Prostate gland (tissue), 2 donors: ENCODE measurements around the gene INPP5A. TPM values are rescaled to one million over a fixed set of nuclear protein-coding genes. Genes with fewer than 3 reads are reported as not detected.

Experiments used
- DNase-seq: peaks from one replicate; pipeline ENCODE4 v3.0.0-alpha.2; 2019; ENCODE audit warnings: low spot score
- H3K27ac ChIP-seq, 2 donors: fragments of 200-600 bp; sonication (generic); 2 replicates each; pipeline ENCODE4 v1.5.1; 2017 to 2019
- H3K27me3 ChIP-seq: fragments of 200-600 bp; sonication (generic); replicated peaks from 2 replicates; pipeline ENCODE4 v1.5.1; 2019; ENCODE audit not compliant: insufficient read depth
- H3K36me3 ChIP-seq, 2 donors: fragments of 200-600 bp; sonication (generic); 1 replicate in 1 of 2; 2 replicates in 1 of 2; pipeline versions ENCODE4 v1.5.1 to v1.8.1; 2017 to 2019
- H3K4me1 ChIP-seq: fragments of 200-600 bp; sonication (generic); replicated peaks from 2 replicates; pipeline ENCODE4 v1.5.1; 2019
- H3K4me3 ChIP-seq, 2 donors: fragments of 200-600 bp; sonication (generic); 2 replicates each; pipeline ENCODE4 v1.5.1; 2017 to 2019
- H3K9me3 ChIP-seq: fragments of 200-600 bp; sonication (generic); 2 replicates; pipeline ENCODE4 v1.5.1; 2017
- POLR2A ChIP-seq: fragments of 450-650 bp; IDR thresholded peaks from one replicate; pipeline ENCODE4 v1.6.1; 2016; ENCODE audit warnings: antibody characterized with exemption, mild to moderate bottlenecking
- POLR2AphosphoS5 ChIP-seq: sonication (generic); formaldehyde crosslinking; IDR thresholded peaks from one replicate; pipeline ENCODE4 v1.6.1; 2017; ENCODE audit warnings: antibody characterized with exemption
- WGBS: methylation state at CpG from one replicate; pipeline ENCODE4 v1.1.5; 2018; 5-methylcytosine and 5-hydroxymethylcytosine counted together
- intact Hi-C: fragments of 100-400 bp; cut with DNase I; formaldehyde crosslinking; loops from one replicate; pipeline ENCODE4 v1.14.2; 2022
- total RNA-seq, 2 donors: library from RNA; depleted of rRNA; stranded (reverse); fragments of >200 nt; gene quantifications; one replicate each; pipeline ENCODE4 v1.1.0, GENCODE V29; 2016
- TF ChIP-seq, protein P1 (sequence below), 4 experiments: fragments of 200-600 bp in 2 of 4; fragments of 450-650 bp in 2 of 4; sonication (generic) in 2 of 4; IDR thresholded peaks; 1 replicate in 3 of 4; 2 replicates in 1 of 4; pipeline ENCODE4 v1.5.1; 2016 to 2019; ENCODE audit warnings: antibody characterized with exemption in 4 of 4, mild to moderate bottlenecking in 2 of 4, moderate library complexity in 2 of 4

INPP5A gene
- total RNA-seq, 2 donors from 2014 or later: 49.5 to 83.3 TPM

DNA sequence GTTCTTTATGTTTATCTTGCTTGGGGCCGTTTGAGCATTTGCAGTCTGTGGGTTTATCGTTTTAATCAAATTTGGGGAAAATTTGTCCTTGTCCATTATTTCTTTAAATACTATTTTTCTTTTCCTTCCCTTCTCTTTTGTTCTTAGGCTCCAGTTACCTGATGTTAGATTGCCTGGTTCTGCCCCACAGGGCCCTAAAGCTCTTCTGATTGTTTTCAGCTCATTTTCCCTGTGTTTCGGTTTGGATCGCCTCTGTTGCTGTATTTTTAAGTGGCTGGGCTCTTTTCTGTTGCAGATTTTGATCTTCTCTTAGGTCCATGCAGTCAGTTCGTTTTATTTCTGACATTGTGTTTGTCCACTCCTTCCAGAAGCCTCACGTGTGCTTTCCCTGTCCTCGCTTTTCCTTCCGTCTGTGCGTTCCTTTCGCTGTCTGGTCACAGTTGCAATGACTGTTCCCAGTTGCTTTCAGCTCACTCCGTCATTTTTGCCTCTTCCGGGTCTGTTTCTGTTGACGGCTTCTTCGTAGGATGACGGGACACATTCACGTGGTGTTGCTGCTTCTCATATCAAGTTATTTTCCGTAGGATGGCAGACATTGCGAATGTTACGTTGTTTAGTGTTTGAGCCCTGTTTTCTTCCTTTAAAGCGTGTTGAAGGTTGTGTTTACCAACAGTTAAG, 111.4 kb downstream of the INPP5A start:
- no peak overlapping the region for H3K27ac ChIP-seq
- intact Hi-C loops: loop anchor here (10.0 kb wide), 1 partner anchor 254 kb away; the partner anchor contains the start of gene PWWP2B
- WGBS: 68% methylated on average over 20 of the region's 20 CpGs

DNA sequence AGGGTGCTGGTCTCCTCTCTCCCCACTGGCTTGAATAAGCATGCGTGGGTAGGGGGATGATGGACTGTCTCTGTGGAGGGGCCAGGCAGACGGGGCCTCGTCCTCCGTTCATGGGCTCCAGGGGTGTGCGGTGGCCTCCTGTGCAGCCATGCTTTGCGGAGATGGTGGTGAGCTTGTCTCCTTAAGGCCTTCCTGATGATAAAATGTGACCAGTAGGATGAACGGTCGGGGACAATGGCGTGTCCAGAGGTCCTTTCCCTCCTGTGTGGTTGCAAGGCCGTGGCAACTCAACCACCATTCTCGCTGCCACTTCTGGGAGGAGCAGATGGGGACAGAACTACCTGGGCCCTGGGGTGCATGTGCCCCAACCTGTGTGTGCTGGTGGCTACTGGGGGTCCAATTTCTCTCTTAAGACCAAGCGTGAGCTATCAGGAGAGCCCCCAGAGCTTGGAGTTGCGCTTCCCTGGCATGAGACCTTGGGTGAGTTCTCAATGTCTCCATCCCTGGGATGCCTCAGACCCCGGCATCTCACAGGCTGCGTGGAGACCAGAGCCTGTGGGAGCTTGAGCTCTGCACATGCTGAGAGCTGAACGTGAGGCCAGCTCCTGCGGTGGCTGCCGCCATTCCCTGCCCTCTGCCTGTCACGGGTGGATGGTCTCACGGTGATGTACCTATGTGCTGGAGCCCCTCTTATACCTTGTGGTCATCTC, 112.2 kb downstream of the INPP5A start:
- Histone ChIP-seq H3K4me1 (no peaks in the 10 kb centered on the region), H3K9me3 (no peaks in the 10 kb centered on the region), H3K36me3 (no peaks in the 10 kb centered on the region), H3K27me3 (no peaks in the 10 kb centered on the region), H3K27ac (no peak overlapping the region), H3K4me3 (no peak overlapping the region)
- intact Hi-C loops: loop anchor here (10.0 kb wide), 2 partner anchors 135 to 255 kb away; partner anchors contain the start of genes NKX6-2 and PWWP2B
- WGBS: 92% methylated on average over 20 of the region's 20 CpGs
- TF ChIP-seq, protein P1, sequence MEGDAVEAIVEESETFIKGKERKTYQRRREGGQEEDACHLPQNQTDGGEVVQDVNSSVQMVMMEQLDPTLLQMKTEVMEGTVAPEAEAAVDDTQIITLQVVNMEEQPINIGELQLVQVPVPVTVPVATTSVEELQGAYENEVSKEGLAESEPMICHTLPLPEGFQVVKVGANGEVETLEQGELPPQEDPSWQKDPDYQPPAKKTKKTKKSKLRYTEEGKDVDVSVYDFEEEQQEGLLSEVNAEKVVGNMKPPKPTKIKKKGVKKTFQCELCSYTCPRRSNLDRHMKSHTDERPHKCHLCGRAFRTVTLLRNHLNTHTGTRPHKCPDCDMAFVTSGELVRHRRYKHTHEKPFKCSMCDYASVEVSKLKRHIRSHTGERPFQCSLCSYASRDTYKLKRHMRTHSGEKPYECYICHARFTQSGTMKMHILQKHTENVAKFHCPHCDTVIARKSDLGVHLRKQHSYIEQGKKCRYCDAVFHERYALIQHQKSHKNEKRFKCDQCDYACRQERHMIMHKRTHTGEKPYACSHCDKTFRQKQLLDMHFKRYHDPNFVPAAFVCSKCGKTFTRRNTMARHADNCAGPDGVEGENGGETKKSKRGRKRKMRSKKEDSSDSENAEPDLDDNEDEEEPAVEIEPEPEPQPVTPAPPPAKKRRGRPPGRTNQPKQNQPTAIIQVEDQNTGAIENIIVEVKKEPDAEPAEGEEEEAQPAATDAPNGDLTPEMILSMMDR (IDR thresholded peaks at IDR 0.05): no peak
- TF ChIP-seq POLR2A (no peak), POLR2AphosphoS5 (no peak)
- DNase-seq: no peak

More for the DNA sequence above, 111.4 kb downstream of the INPP5A start:
- no peaks in the 10 kb centered on the region for H3K27me3 ChIP-seq
- no peaks in the 10 kb centered on the region for H3K36me3 ChIP-seq
- no peaks in the 10 kb centered on the region for H3K9me3 ChIP-seq
- no peaks in the 10 kb centered on the region for H3K4me1 ChIP-seq
- no peak for DNase-seq
- no peak overlapping the region for H3K4me3 ChIP-seq
- TF ChIP-seq POLR2AphosphoS5 (no peak), POLR2A (no peak)
- TF ChIP-seq, protein P1 (IDR thresholded peaks at IDR 0.05): no peak

DNA sequence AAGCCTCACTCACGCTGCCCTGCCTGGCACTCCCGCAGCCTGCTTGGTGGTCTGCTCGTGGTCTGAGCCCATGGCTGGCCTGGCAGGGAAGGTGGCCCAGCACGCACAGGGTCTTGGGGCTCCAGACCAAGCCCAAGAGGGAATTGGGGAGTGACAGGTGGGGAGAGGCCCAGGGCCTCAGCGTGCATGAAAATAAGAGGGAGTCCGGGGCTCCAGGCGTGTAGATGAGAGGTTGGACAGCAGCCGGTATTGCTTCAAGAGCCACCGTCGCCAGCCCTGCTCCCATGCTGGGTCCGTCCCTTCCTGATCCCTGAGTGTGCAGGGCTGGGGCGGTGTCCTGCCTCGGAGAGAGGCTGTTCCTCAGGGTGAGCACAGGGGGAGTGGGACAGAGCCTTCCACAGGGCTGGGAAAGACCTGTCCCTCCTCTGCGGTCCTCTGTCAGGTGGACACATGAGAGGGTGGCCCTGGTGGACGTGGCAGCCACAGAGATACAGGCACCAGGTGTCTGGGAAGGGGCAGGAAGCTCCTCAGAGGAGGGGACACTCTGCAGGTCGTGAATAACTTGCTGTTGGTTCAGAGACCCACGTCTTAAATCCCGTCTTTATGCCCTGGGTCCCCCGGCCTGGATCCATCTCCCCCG, 113.1 kb downstream of the INPP5A start:
- WGBS: 92% methylated on average over 19 of the region's 20 CpGs
- Histone ChIP-seq H3K4me1 (no peaks in the 10 kb centered on the region), H3K27ac (no peak overlapping the region), H3K27me3 (no peaks in the 10 kb centered on the region), H3K9me3 (no peaks in the 10 kb centered on the region), H3K4me3 (no peak overlapping the region), H3K36me3 (no peaks in the 10 kb centered on the region)
- no peak for DNase-seq
- no peak for TF ChIP-seq POLR2A
- TF ChIP-seq, protein P1 (IDR thresholded peaks at IDR 0.05): no peak
- TF ChIP-seq POLR2AphosphoS5: no peak
- intact Hi-C loops: loop anchor here (10.0 kb wide), 1 partner anchor 134 kb away; the partner anchor contains the start of gene NKX6-2

GRCh38 chr10:132651511-132652029, 114.0 kb downstream of the INPP5A start:
- TF ChIP-seq POLR2A: no peak
- no peak for TF ChIP-seq POLR2AphosphoS5
- TF ChIP-seq, protein P1 (IDR thresholded peaks at IDR 0.05): no peak
- Histone ChIP-seq H3K4me3 (no peak overlapping the region), H3K27me3 (no peaks in the 10 kb centered on the region), H3K9me3 (no peaks in the 10 kb centered on the region), H3K27ac (no peak overlapping the region), H3K4me1 (no peaks in the 10 kb centered on the region), H3K36me3 (no peaks in the 10 kb centered on the region)
- 92% methylated on average over 18 of the region's 18 CpGs for WGBS
- DNase-seq: no peak
- intact Hi-C loops: loop anchor here (10.0 kb wide), 1 partner anchor 133 kb away; the partner anchor contains the start of gene NKX6-2
